Measurements from ENCODE around the gene DEXI. TPM values are rescaled to one million over a fixed set of nuclear protein-coding genes. Genes with fewer than 3 reads are reported as not detected.
A peak's percentile ranks its signal among the peaks of the same experiment; 100 is the strongest.

The DEXI gene
- 100 to 1,000 TPM in 2 of 4 donors, 10 to 100 TPM in 2; 79.2 to 136 (median 102) TPM for total RNA-seq

GRCh38 chr16:10942352-10943063, at the start of gene DEXI:
Gene DEXI, minus strand, starts transcription at chr16:10942468. Its CDS starts 463 bp downstream, at chr16:10942005.
- Histone ChIP-seq H3K9me3 (no peaks in the 10 kb centered on the region), H3K4me1 (peaks cover 8 to 82% (median 58%) of the 10 kb centered on the region in 3 donors), H3K4me3 (peak within 1 kb of the TSS; percentile 79 to 91), H3K27me3 (no peaks in the 10 kb centered on the region), H3K36me3 (no peaks in the 10 kb centered on the region), H3K27ac (peak within 1 kb of the TSS; percentile 85 to 94 (median 88))
- peak; percentile 85 for ATAC-seq
- WGBS, 2 donors (ENCODE audit: low coverage in 1 of 2), result 21 to 60% methylated on average over 1 to 13 of the region's 55 CpGs
- TF ChIP-seq EP300 (IDR thresholded peaks at IDR 0.05) (no peak), POLR2AphosphoS5 (IDR thresholded peaks at IDR 0.05) (peak; percentile 84), POLR2A (IDR thresholded peaks at IDR 0.05) (peak; percentile 63 to 66), CTCF (IDR thresholded peaks at IDR 0.05) (peak in 2 of 4 experiments; percentile 47 to 49)

- Histone ChIP-seq H3K9me3 (no peaks in the 10 kb centered on the region), H3K27ac (no peak overlapping the region), H3K4me1 (peaks cover 0 to 16% (median 8%) of the 10 kb centered on the region in 3 donors), H3K4me3 (no peak overlapping the region), H3K27me3 (no peaks in the 10 kb centered on the region), H3K36me3 (peaks cover 0 to 50% of the 10 kb centered on the region in 2 donors)
- TF ChIP-seq POLR2AphosphoS5 (IDR thresholded peaks at IDR 0.05), result no peak
- TF ChIP-seq POLR2A (IDR thresholded peaks at IDR 0.05), result no peak
- no peak for TF ChIP-seq EP300 (IDR thresholded peaks at IDR 0.05)
- TF ChIP-seq CTCF (IDR thresholded peaks at IDR 0.05), result no peak
- 90% methylated on average over 1 to 2 of the region's 5 CpGs for WGBS, 2 donors (ENCODE audit: low coverage in 1 of 2)
- ATAC-seq, result no peak
Observed at GRCh38 chr16:10990378-10990777, 48.1 kb upstream of the DEXI start.

GRCh38 chr16:10989559-10989958, 47.3 kb upstream of the DEXI start:
- H3K4me3 ChIP-seq, result no peak overlapping the region
- no peak overlapping the region for H3K27ac ChIP-seq
- peaks cover 0 to 16% (median 8%) of the 10 kb centered on the region in 3 donors for H3K4me1 ChIP-seq
- no peak for ATAC-seq
- WGBS, 2 donors (ENCODE audit: low coverage in 1 of 2), result 50 to 93% methylated on average over 1 to 3 of the region's 6 CpGs
- peaks cover 0 to 44% of the 10 kb centered on the region in 2 donors for H3K36me3 ChIP-seq
- no peaks in the 10 kb centered on the region for H3K27me3 ChIP-seq
- H3K9me3 ChIP-seq, result no peaks in the 10 kb centered on the region
- TF ChIP-seq POLR2AphosphoS5 (IDR thresholded peaks at IDR 0.05) (no peak), CTCF (IDR thresholded peaks at IDR 0.05) (no peak), POLR2A (IDR thresholded peaks at IDR 0.05) (no peak), EP300 (IDR thresholded peaks at IDR 0.05) (no peak)

GRCh38 chr16:10988879-10989278, 46.6 kb upstream of the DEXI start:
- WGBS, 2 donors (ENCODE audit: low coverage in 1 of 2), result 49 to 95% methylated on average over 3 to 5 of the region's 6 CpGs
- H3K4me3 ChIP-seq, result no peak overlapping the region
- no peak for ATAC-seq

More at GRCh38 chr16:10988879-10989278, 46.6 kb upstream of the DEXI start:
- Histone ChIP-seq H3K4me1 (peaks cover 0 to 16% (median 8%) of the 10 kb centered on the region in 3 donors), H3K36me3 (peaks cover 0 to 44% of the 10 kb centered on the region in 2 donors), H3K9me3 (no peaks in the 10 kb centered on the region), H3K27me3 (no peaks in the 10 kb centered on the region), H3K27ac (no peak overlapping the region)
- no peak for TF ChIP-seq EP300 (IDR thresholded peaks at IDR 0.05)
- no peak for TF ChIP-seq POLR2AphosphoS5 (IDR thresholded peaks at IDR 0.05)
- no peak for TF ChIP-seq CTCF (IDR thresholded peaks at IDR 0.05)
- TF ChIP-seq POLR2A (IDR thresholded peaks at IDR 0.05), result no peak
